Thyroid gland (tissue), 4 donors: Measurements from ENCODE around the gene ATXN1. TPM values are rescaled to one million over a fixed set of nuclear protein-coding genes. Genes with fewer than 3 reads are reported as not detected.

ENCODE experiments used
- DNase-seq, 2 donors: peaks; one replicate each; pipeline ENCODE4 v3.0.0-alpha.2; 2019
- H3K27ac ChIP-seq, 3 donors: fragments of 200-600 bp; sonication (generic); 1 replicate in 2 of 3; 2 replicates in 1 of 3; pipeline ENCODE4 v1.5.1; 2016 to 2019; ENCODE audit warnings: mild to moderate bottlenecking in 1 of 3, moderate library complexity in 1 of 3
- H3K27me3 ChIP-seq: fragments of 200-600 bp; sonication (generic); one replicate; pipeline ENCODE4 v1.5.1; 2019
- H3K36me3 ChIP-seq, 2 donors: fragments of 200-600 bp; sonication (generic); one replicate each; pipeline ENCODE4 v1.5.1; 2016 to 2019
- H3K4me1 ChIP-seq, 2 donors: fragments of 200-600 bp; sonication (generic); one replicate each; pipeline ENCODE4 v1.5.1; 2017 to 2019
- H3K4me3 ChIP-seq, 3 donors: fragments of 200-600 bp; sonication (generic); replicated peaks in 1 of 3; 1 replicate in 2 of 3; 2 replicates in 1 of 3; pipeline ENCODE4 v1.5.1; 2016; ENCODE audit warnings: mild to moderate bottlenecking in 1 of 3
- H3K9me3 ChIP-seq: fragments of 200-600 bp; sonication (generic); one replicate; pipeline ENCODE4 v1.5.1; 2017
- CTCF ChIP-seq, 6 experiments: fragments of 200-600 bp in 3 of 6; fragments of 450-650 bp in 3 of 6; sonication (generic) in 3 of 6; IDR thresholded peaks; one replicate each; pipeline ENCODE4 v1.5.1; 2016 to 2019; ENCODE audit warnings: antibody characterized with exemption in 6 of 6, mild to moderate bottlenecking in 2 of 6, inconsistent platforms in 1 of 6, moderate library complexity in 1 of 6
- POLR2A ChIP-seq, 2 donors: fragments of 450-650 bp; IDR thresholded peaks; one replicate each; pipeline ENCODE4 v1.6.1; 2017; ENCODE audit warnings: antibody characterized with exemption in 2 of 2, mild to moderate bottlenecking in 2 of 2, moderate library complexity in 1 of 2
- WGBS, 2 donors: methylation state at CpG; one replicate each; pipeline ENCODE4 v1.1.5; 2017; 5-methylcytosine and 5-hydroxymethylcytosine counted together
- intact Hi-C: fragments of 100-400 bp; cut with DNase I; formaldehyde crosslinking; loops from one replicate; pipeline ENCODE4 v1.15.1; 2023
- total RNA-seq, 4 donors: library from RNA; depleted of rRNA; stranded (reverse); fragments of >200 nt; gene quantifications; one replicate each; pipeline ENCODE4 v1.2.3, GENCODE V29; 2016

ATXN1 gene
- total RNA-seq, 4 donors from 2014 or later = 62.1 to 88.1 (median 83.0) TPM

- TF ChIP-seq CTCF (IDR thresholded peaks at IDR 0.05) (no peak), POLR2A (IDR thresholded peaks at IDR 0.05) (no peak)
- Histone ChIP-seq H3K4me3 (no peak overlapping the region), H3K4me1 (peaks cover 43 to 60% of the 10 kb centered on the region in 2 donors), H3K27me3 (no peaks in the 10 kb centered on the region), H3K9me3 (no peaks in the 10 kb centered on the region), H3K27ac (no peak overlapping the region), H3K36me3 (no peaks in the 10 kb centered on the region)
- 95 to 98% methylated on average over 4 of the region's 4 CpGs for WGBS, 2 donors
- no peak for DNase-seq
- intact Hi-C loops = no loop called here
Observed at GRCh38 chr6:16720861-16721260, 40.4 kb downstream of the ATXN1 start.

GRCh38 chr6:16719488-16719887, 41.8 kb downstream of the ATXN1 start:
- H3K4me3 ChIP-seq = no peak overlapping the region
- no peak overlapping the region for H3K27ac ChIP-seq
- no peaks in the 10 kb centered on the region for H3K27me3 ChIP-seq
- H3K36me3 ChIP-seq = no peaks in the 10 kb centered on the region
- H3K4me1 ChIP-seq = peaks cover 31 to 49% of the 10 kb centered on the region in 2 donors
- intact Hi-C loops = no loop called here
- 96 to 98% methylated on average over 8 of the region's 8 CpGs for WGBS, 2 donors
- no peaks in the 10 kb centered on the region for H3K9me3 ChIP-seq
- TF ChIP-seq CTCF (IDR thresholded peaks at IDR 0.05) = no peak
- TF ChIP-seq POLR2A (IDR thresholded peaks at IDR 0.05) = no peak
- DNase-seq = no peak

GRCh38 chr6:16718356-16718755, 42.9 kb downstream of the ATXN1 start:
- TF ChIP-seq POLR2A (IDR thresholded peaks at IDR 0.05) (no peak), CTCF (IDR thresholded peaks at IDR 0.05) (no peak)
- intact Hi-C loops = no loop called here
- H3K4me1 ChIP-seq = peaks cover 20 to 42% of the 10 kb centered on the region in 2 donors
- no peaks in the 10 kb centered on the region for H3K27me3 ChIP-seq
- H3K4me3 ChIP-seq = no peak overlapping the region
- H3K27ac ChIP-seq = no peak overlapping the region
- DNase-seq = no peak
- H3K9me3 ChIP-seq = no peaks in the 10 kb centered on the region
- no peaks in the 10 kb centered on the region for H3K36me3 ChIP-seq
- 63 to 68% methylated on average over 3 of the region's 3 CpGs for WGBS, 2 donors

- H3K36me3 ChIP-seq = no peaks in the 10 kb centered on the region
- TF ChIP-seq POLR2A (IDR thresholded peaks at IDR 0.05) (no peak), CTCF (IDR thresholded peaks at IDR 0.05) (no peak)
Observed at GRCh38 chr6:16717275-16717942, 43.9 kb downstream of the ATXN1 start.

GRCh38 chr6:16716321-16716858, 44.9 kb downstream of the ATXN1 start:
- no peak overlapping the region for H3K27ac ChIP-seq
- no peaks in the 10 kb centered on the region for H3K36me3 ChIP-seq

More at GRCh38 chr6:16717275-16717942, 43.9 kb downstream of the ATXN1 start:
- H3K4me3 ChIP-seq = no peak overlapping the region
- H3K27ac ChIP-seq = no peak overlapping the region
- no peaks in the 10 kb centered on the region for H3K27me3 ChIP-seq
- intact Hi-C loops = no loop called here
- H3K4me1 ChIP-seq = peaks cover 14 to 43% of the 10 kb centered on the region in 2 donors
- WGBS, 2 donors = 88 to 92% methylated on average over 8 to 9 of the region's 9 CpGs
- H3K9me3 ChIP-seq = no peaks in the 10 kb centered on the region
- DNase-seq = no peak

More at GRCh38 chr6:16716321-16716858, 44.9 kb downstream of the ATXN1 start:
- intact Hi-C loops = no loop called here
- DNase-seq = no peak
- H3K9me3 ChIP-seq = no peaks in the 10 kb centered on the region
- peaks cover 7 to 41% of the 10 kb centered on the region in 2 donors for H3K4me1 ChIP-seq
- H3K27me3 ChIP-seq = no peaks in the 10 kb centered on the region
- H3K4me3 ChIP-seq = no peak overlapping the region
- no peak for TF ChIP-seq CTCF (IDR thresholded peaks at IDR 0.05)
- no peak for TF ChIP-seq POLR2A (IDR thresholded peaks at IDR 0.05)
- 82 to 88% methylated on average over 2 of the region's 2 CpGs for WGBS, 2 donors
